GM12873 (cell line): ENCODE measurements around the gene PXDN.

Experiments
- TF ChIP-seq, protein P1 (sequence below): IDR thresholded peaks from 2 replicates; pipeline ENCODE4 v1.5.1; 2012; ENCODE audit warnings: low read depth, mild to moderate bottlenecking, moderate library complexity, low read length, control low read depth; ENCODE audit not compliant: insufficient read depth; ENCODE audit errors: missing control alignments

PXDN gene

DNA sequence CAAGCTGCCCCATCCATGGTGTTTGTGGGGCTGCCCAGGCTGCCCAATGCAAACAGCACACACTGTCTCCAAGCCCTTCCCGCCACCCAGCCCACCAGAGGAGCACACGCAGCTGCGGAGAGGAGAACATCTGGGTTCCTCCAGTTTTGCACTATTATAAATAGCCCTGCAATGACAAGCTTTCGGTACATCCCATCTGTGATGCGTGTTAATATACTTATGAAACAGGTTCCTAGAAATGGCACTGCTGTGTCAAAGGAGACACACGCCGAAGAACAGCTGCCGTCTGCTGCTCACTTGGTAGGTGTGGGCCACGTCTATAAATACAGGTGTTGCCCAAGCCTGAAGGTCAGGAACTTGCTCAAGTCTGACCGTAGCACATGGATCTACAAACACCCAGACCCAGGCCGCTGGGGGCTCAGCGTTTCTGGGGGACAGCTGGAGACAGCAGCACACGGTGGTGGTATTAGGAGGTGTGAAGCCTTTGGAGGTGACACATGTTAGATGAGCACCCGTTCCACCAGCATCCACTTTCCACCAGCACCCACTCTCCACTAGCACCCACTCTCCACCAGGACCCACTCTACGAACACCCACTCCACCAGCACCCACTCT, 34.3 kb downstream of the PXDN start:
- TF ChIP-seq, protein P1, sequence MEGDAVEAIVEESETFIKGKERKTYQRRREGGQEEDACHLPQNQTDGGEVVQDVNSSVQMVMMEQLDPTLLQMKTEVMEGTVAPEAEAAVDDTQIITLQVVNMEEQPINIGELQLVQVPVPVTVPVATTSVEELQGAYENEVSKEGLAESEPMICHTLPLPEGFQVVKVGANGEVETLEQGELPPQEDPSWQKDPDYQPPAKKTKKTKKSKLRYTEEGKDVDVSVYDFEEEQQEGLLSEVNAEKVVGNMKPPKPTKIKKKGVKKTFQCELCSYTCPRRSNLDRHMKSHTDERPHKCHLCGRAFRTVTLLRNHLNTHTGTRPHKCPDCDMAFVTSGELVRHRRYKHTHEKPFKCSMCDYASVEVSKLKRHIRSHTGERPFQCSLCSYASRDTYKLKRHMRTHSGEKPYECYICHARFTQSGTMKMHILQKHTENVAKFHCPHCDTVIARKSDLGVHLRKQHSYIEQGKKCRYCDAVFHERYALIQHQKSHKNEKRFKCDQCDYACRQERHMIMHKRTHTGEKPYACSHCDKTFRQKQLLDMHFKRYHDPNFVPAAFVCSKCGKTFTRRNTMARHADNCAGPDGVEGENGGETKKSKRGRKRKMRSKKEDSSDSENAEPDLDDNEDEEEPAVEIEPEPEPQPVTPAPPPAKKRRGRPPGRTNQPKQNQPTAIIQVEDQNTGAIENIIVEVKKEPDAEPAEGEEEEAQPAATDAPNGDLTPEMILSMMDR = no peak

DNA sequence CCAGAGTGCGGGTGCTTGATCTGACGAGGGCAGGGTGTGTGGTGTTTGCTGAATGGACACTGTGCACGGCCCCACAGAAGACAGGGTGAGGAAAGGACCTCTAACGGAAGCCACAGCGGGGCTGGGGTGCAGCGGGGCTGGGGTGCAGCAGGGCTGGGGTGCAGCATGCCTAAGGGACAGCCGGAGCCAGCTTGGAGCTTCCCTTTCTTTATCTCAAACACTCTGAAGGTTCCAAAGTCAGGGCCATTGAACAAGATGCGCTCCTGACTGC, 35.0 kb downstream of the PXDN start:
- TF ChIP-seq, protein P1 = no peak

DNA sequence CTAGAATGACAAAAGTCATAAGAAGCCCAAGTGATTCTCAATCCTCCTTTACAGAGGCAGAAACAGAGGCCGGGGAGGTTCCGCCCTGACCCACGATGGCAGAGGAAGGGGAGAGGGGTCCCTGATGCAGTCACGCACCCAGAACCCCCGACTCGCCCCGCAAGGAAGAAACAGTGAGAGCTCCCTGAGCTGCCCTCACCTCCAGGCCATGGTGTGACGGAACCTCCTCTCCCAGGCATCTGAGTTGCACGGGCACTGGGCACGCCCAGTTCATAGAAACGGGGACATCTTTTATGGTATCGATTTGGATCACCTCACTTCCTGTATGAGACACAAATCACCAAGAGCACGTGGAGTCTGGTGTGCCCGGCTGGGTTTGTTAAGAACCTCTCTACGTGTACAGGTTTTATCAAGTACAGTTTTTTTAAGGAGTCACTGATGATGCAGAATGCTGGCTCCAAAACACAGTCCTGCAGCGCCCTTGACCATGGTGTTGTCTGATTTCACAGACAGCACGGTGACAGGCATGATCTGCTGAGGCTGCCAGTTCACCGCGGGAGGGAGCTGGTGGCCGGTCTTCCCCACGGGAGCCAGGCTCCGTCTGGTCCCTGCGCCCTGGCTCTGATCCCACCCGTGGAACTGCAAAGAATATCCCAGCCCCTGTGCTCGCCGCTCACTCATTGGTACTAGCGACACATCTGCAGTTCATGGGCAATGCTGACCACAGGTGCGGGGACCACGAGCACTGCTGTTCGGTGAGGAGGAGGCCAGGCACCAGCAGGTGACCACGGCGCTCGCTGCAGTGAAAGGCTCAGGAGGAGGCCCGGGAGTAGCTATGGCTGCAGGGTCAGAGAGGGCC, 35.6 kb downstream of the PXDN start:
- TF ChIP-seq, protein P1 = no peak

DNA sequence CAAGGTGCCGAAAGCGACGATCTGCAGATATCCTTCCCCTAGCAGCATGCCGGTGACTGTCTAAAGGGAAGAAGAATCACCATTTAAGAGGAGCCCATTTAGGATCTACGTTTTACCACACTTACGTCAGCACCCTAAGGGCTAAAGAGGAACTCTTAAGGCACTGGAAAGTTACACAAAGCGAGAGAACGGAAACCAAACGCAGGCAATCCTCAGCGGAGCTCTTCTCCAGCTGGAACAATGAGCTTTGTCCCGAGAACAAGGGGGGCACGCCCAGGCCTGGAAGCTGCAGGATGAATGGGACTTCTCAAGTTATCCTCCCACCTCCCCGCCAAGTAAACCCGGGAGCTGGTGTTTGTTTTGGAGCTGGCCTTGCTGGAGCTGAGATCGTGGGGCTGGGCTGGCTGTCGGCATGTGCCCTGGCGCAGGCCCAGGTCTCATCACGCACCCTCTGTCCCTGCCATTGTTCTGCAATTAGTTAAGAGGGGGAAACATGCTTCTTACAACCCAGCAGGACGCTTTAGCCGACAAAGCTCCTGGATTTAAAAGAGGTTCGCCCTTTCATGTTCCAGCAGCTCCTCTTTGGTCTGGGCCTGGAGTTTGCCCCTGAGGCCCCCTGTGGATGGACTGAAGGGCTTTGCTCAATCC, 36.4 kb downstream of the PXDN start:
- TF ChIP-seq, protein P1 = no peak

DNA sequence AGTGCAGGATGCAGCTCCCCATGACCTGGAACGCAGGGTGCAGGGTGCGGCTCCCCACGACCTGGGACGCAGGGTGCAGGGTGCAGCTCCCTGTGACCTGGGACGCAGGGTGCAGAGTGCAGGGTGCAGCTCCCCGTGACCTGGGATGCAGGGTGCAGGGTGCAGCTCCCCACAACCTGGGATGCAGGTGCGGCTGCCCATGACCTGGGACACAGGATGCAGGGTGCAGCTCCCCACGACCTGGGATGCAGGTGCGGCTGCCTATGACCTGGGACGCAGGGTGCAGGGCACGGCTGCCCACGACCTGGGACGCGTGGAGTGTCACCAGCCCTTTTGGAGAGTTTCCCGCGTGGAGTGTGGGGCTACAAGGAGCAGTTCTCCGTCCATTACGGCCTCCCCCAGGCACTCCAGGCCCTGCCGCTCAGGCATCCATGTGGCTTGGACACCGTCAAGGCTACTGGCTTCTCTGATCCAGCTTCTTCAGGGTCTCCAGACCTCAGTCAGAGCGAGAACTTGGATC, 38.7 kb downstream of the PXDN start:
- TF ChIP-seq, protein P1 = no peak

DNA sequence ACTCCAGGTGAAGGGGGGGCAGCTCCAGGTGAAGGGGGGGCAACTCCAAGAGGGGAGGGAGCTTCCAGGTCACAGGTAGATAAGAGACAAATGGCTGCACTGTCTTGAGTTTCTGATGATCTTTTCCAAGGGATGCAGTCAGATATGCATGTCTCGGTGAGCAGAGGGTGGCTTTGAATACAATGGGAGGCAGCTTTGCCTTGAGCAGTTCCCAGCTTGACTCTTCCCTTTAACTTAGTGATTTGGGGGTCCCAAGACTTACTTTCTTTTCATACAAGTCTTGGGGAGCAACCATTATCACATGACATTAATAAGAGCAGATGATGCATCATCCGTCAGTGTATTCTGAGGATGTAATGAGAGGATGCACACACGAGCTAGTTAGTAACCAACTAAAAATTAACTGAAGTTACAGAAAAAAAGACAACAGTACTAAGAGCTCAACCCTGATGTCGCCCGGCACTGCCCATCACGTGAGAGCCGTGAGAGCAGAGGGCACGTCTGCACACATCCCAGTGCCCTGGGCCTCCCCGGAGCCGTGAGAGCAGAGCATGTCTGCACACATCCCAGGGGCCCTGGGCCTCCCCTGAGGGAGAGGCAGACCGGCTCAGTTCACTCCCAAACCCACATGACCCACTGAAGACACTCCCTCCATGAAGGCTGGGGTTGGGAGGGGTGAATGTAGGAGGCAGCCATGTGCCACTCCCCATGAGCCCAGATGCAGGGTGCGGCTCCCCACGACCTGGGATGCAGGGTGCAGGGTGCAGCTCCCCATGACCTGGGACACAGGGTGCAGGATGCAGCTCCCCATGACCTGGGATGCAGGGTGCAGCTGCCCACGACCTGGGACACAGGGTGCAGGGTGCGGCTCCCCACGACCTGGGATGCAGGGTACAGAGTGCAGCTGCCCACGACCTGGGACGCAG, 39.4 kb downstream of the PXDN start:
- TF ChIP-seq, protein P1 = no peak
